Omental fat pad (tissue), 4 donors: ENCODE measurements around the gene JMJD6. TPM values are rescaled to one million over a fixed set of nuclear protein-coding genes. Genes with fewer than 3 reads are reported as not detected.

ENCODE experiments used
- ATAC-seq: fragments of 150-250 bp; one replicate; pipeline ENCODE4 v1.9.1; 2016; ENCODE audit warnings: mild to moderate bottlenecking, moderate library complexity; ENCODE audit not compliant: low FRiP score
- DNase-seq: peaks from one replicate; pipeline ENCODE4 v3.0.0-alpha.2; 2019; ENCODE audit warnings: low spot score
- CTCF ChIP-seq, 3 donors: fragments of 450-650 bp; IDR thresholded peaks; one replicate each; pipeline ENCODE4 v1.5.1; 2016 to 2017; ENCODE audit warnings: antibody characterized with exemption in 3 of 3, mild to moderate bottlenecking in 3 of 3, moderate library complexity in 2 of 3
- total RNA-seq, 4 donors: library from RNA; depleted of rRNA; stranded (reverse); fragments of >200 nt; gene quantifications; one replicate each; pipeline ENCODE4 v1.1.0, GENCODE V29; 2016

JMJD6 gene
- total RNA-seq, 4 donors from 2014 or later = 17.7 to 40.4 (median 30.4) TPM

GRCh38 chr17:76679239-76679638, 47.2 kb downstream of the JMJD6 start:
- DNase-seq = no peak
- TF ChIP-seq CTCF (IDR thresholded peaks at IDR 0.05) = no peak
- no peak for ATAC-seq

DNA sequence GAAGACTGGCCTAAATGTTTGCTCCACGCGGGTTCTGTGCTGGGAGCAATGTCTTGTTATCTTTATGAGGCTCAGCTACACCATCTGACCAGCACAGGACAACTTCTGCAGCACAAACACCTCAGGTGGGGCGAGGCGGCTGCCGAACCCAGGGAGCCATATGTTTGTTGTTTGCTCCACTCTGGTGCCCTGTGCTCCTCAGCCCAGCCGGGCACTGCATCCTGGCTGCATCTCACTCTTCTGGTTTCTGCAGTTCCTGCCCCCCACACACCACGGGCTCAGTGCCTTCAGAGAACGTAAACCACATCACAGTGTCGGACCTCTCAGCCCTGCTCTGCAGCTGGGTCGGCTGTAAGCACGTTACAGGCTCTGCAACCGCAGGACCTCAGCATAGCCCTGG, 48.1 kb downstream of the JMJD6 start:
- ATAC-seq = no peak
- TF ChIP-seq CTCF (IDR thresholded peaks at IDR 0.05) = no peak
- no peak for DNase-seq

DNA sequence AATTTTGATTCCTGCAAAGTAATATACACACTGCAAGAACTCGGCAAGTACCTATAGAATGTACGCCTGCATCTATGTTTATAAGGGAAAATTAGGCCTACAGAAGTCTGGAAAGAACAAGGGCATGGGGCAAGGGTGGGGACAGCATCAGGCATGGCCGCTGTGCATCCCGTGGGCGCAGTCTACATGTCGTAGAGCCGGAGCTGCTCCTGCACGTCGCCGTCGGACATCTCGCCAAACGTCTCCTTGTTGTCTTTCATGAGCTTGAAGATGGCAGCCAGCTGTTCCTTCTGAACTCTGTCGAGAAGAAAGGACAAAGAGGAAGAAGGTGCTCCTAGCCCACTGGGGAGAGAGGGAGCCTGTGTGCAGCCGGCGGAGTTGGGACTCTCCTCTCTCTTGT, 49.0 kb downstream of the JMJD6 start:
- ATAC-seq (no peak), DNase-seq (no peak)
- no peak for TF ChIP-seq CTCF (IDR thresholded peaks at IDR 0.05)

- DNase-seq (no peak), ATAC-seq (no peak)
- TF ChIP-seq CTCF (IDR thresholded peaks at IDR 0.05) = no peak
These were observed 49.8 kb downstream of the JMJD6 start for GRCh38 chr17:76676629-76677028.

DNA sequence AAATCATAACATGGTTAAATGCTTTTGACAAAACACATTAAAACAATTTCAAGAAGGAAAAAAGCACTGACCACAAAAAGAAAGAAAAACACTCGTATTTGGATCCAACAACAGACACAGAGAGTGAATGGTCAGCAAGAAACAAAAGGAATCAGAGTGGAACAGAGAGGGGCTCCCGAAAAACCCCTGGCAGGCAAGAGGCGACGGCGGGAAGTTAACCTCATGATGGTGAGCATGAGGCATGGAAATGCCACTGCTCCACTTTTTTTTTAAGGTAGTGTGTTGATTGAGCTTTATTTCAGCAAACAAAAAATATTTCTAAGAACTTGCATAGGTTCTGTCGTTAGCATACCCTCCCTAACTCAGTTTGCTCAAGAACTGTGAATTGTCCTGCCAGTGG, 50.8 kb downstream of the JMJD6 start:
- TF ChIP-seq CTCF (IDR thresholded peaks at IDR 0.05) = no peak
- ATAC-seq (no peak), DNase-seq (no peak)

DNA sequence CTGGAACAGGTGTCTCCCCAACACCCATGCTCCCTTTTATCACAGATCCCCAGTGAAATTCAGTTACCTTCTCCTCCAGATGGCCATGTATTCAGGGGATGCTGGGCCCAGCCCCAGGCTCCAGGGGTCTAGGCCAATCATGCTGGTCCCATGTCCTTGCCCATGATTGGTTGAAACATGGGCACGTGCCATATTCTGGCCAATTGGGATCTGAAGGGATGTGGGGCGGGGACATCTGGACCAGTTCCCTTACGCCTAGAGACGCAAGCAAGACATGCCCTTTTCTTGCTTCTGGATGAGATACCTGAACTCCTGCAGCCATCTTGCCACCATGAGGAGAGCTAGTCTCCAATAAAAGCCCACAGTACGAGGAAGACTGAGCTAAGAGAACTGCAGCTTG, 51.8 kb downstream of the JMJD6 start:
- no peak for DNase-seq
- no peak for ATAC-seq
- no peak for TF ChIP-seq CTCF (IDR thresholded peaks at IDR 0.05)

DNA sequence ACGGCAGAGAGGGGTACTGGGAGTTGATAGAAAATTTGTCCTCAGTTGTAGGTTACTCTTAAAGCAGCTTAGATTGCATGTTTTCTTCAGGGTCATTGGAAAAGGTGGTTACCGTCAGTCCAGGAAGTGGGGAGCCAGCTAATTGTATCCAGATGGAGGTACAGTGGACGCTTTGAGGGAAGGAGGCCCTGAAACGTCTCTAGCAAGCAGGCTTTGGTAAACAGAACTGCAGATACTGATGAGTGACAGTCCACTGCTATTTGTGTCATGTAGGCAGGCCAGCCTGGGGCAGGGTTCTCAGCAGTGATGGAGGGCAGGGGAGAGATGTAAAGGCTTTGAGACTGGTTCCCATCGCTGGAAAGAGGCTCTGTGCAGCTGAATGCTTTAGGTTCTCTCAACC, 52.7 kb downstream of the JMJD6 start:
- DNase-seq (no peak), ATAC-seq (no peak)
- no peak for TF ChIP-seq CTCF (IDR thresholded peaks at IDR 0.05)
